ENCODE measurements around the gene GALNT16. TPM values are rescaled to one million over a fixed set of nuclear protein-coding genes. Genes with fewer than 3 reads are reported as not detected.

GALNT16 gene
- total and polyA plus RNA-seq, 2 of the 8 experiments (the other 6 are each of a cell fraction or from before 2014, with no cell fraction given) = 5.4 to 6.3 TPM

DNA sequence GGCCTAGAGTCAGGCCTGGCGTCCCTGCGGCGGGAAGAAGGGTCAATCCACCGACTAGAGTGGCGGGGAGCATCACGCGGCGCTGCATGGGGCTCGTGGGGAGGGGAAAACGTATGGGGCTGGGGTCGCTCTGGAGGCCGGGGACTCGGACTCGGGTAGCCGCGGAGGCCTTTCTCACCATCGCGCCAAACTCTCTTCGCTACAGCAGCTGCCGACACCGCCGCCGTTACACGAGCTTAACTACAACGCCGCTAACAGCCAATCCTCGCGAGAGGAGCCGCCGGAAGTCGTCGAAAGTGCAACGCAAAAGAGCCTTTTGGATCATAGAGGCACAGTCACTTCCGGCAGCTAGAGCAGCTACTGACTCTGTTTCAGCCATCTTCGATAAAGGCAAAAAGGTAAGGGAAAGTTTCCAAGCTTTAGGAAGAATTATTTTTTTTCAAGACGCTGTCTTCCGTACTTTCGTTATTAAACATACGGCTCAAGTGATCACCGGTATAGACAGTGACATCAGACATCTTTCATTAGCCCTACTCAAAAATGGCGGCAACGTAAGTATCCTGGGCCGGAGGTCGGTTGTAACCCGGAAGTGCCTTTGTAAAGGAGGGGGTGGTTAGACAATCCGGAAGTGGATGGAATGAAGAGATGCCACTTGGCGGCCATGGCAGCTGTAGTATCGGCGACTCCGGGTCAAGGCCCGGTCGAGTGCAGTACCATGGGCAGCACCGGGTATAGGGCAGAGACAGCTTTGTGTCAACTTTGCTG is 138.3 kb downstream of the GALNT16 start, which contains the start of the genes ERH and SLC39A9:
ERH (minus strand) TSS at position 247 of the 765 bp plus-strand sequence; CDS start at position 181, 66 bp downstream.
SLC39A9 (plus strand) TSS at position 640 of the 765 bp plus-strand sequence. CDS start 678 bp downstream, outside the sequence.
- no peaks in the 10 kb centered on the region for H3K9me3 ChIP-seq (ENCODE audit: insufficient read depth in 2 of 2, low read depth in 1 of 2, low read length in 1 of 2)
- H3K79me1 ChIP-seq (ENCODE audit: low read depth, low read length) = peaks cover 10% of the 10 kb centered on the region
- peak within 1 kb of the TSS; percentile 80 to 96 for H3K4me2 ChIP-seq (ENCODE audit: insufficient read depth in 1 of 2, low read depth in 2 of 2, low read length in 2 of 2)
- peak within 1 kb of the TSS; percentile 39 for H4K5ac ChIP-seq (ENCODE audit: insufficient read length, low read depth, low read length)
- FAIRE-seq (peak; percentile 82), DNase-seq (ENCODE audit: low read depth in 1 of 2, low spot score in 2 of 2) (peak; percentile 85 to 89)
- H3K27ac ChIP-seq (ENCODE audit: low read depth, low read length) = peak within 1 kb of the TSS; percentile 93
- peaks cover 5% of the 10 kb centered on the region for H3K23me2 ChIP-seq (ENCODE audit: low read depth, low read length)
- H3K36me3 ChIP-seq (ENCODE audit: control insufficient read depth in 2 of 4, insufficient read depth in 4 of 4, low read length in 3 of 4) = peaks cover 13 to 30% (median 24%) of the 10 kb centered on the region in 4 experiments
- H3K79me2 ChIP-seq (ENCODE audit: control insufficient read depth in 1 of 2, insufficient read depth in 2 of 2, low read length in 2 of 2) = peaks cover 26 to 89% of the 10 kb centered on the region in 2 experiments
- H2AK5ac ChIP-seq (ENCODE audit: low read depth, low read length) = no peak within 1 kb of the TSS
- peak within 1 kb of the TSS; percentile 83 for H3K56ac ChIP-seq (replicated peaks; ENCODE audit: insufficient read length, low read depth, low read length)
- peak within 1 kb of the TSS; percentile 98 for H4K8ac ChIP-seq (ENCODE audit: extremely low read depth, insufficient read depth, low read length)
- H4K20me1 ChIP-seq (replicated peaks in 1 of 2; ENCODE audit: control insufficient read depth in 1 of 2, insufficient read depth in 2 of 2, low read length in 2 of 2) = peaks cover 2 to 8% of the 10 kb centered on the region in 2 experiments
- H2AFZ ChIP-seq (ENCODE audit: low read length) = peak within 1 kb of the TSS; percentile 80; the same call in 1 of the 2 replicates
- peak within 1 kb of the TSS; percentile 24; the same call in 1 of the 2 replicates for H2BK20ac ChIP-seq (ENCODE audit: low read length)
- no peak within 1 kb of the TSS; the same call in 1 of the 2 replicates for H2BK12ac ChIP-seq (ENCODE audit: low read depth, low read length)
- H3K18ac ChIP-seq (ENCODE audit: extremely low read depth, low read length) = peak within 1 kb of the TSS; percentile 48
- ChIA-PET POLR2A (ENCODE audit: partially characterized antibody) (interaction anchor here (0.6 to 8.5 kb wide), 33 partner anchors 10 to 368 kb away, joined by 3 to 131 read pairs (median 4); partner anchors contain the start of genes EXD2, GALNT16, PLEKHD1 and SRSF5), CTCF (ENCODE audit: partially characterized antibody) (interaction anchor here (1.1 to 1.3 kb wide), 3 partner anchors 61 to 155 kb away, joined by 3 to 7 read pairs (median 3); no protein-coding TSS in a partner anchor)
- H3K4me3 ChIP-seq (ENCODE audit: extremely low read depth in 1 of 4, insufficient read depth in 2 of 4, low read depth in 3 of 4, low read length in 4 of 4) = peak within 1 kb of the TSS; percentile 83 to 98 (median 92)
- H3K9ac ChIP-seq (replicated peaks in 1 of 4; ENCODE audit: extremely low read depth in 1 of 4, low read depth in 3 of 4, low read length in 3 of 4) = peak within 1 kb of the TSS; percentile 95 to 98 (median 98)
- H3K4me1 ChIP-seq (replicated peaks in 1 of 4; ENCODE audit: control insufficient read depth in 3 of 4, insufficient read depth in 4 of 4, low read length in 3 of 4) = peaks cover 0 to 2% (median under 1%) of the 10 kb centered on the region in 4 experiments; a peak in 2 of 7 replicates
- no peak within 1 kb of the TSS for H2BK120ac ChIP-seq (replicated peaks; ENCODE audit: low read depth, low read length)
- no peak within 1 kb of the TSS for H3K14ac ChIP-seq (ENCODE audit: insufficient read length)
- peak within 1 kb of the TSS; percentile 87 for H4K91ac ChIP-seq (replicated peaks; ENCODE audit: insufficient read length, low read length)
- 1% methylated on average over 50 of the region's 53 CpGs; no CpG with 5 or more reads in 1 of the 2 experiments for WGBS, 2 experiments (ENCODE audit: extremely low coverage in 1 of 2, insufficient coverage in 1 of 2, insufficient read length in 1 of 2, insufficient replicate concordance in 2 of 2, low coverage in 1 of 2, low lambda C conversion rate in 2 of 2, missing lambda C conversion rate in 1 of 2)
- no peak within 1 kb of the TSS for H3K23ac ChIP-seq (ENCODE audit: insufficient read length)
- peak within 1 kb of the TSS; percentile 92 for H2BK5ac ChIP-seq (ENCODE audit: low read depth, low read length)
- no peak within 1 kb of the TSS for H2BK15ac ChIP-seq (ENCODE audit: low read length)
- no peaks in the 10 kb centered on the region for H3K27me3 ChIP-seq (replicated peaks in 1 of 4; ENCODE audit: control insufficient read depth in 3 of 4, extremely low read depth in 1 of 4, insufficient read depth in 3 of 4, low read length in 3 of 4)
- peak within 1 kb of the TSS; percentile 88 for H3K4ac ChIP-seq (replicated peaks; ENCODE audit: insufficient read length, low read depth, low read length)
- no peak for TF ChIP-seq NANOG (IDR thresholded peaks at IDR 0.05; ENCODE audit: insufficient read depth, low read depth, low read length, poor library complexity, severe bottlenecking)
- TF ChIP-seq BRCA1 (IDR thresholded peaks at IDR 0.05; ENCODE audit: low read depth, low read length) = peak; percentile 70
- TF ChIP-seq RXRA (IDR thresholded peaks at IDR 0.05; ENCODE audit: insufficient read depth, low read depth, low read length) = no peak
- 0 out of 3 replicates have a peak, but pooled peaks of 1 of the 2 experiments have one; percentile 4 for TF ChIP-seq EP300 (IDR thresholded peaks at IDR 0.05; ENCODE audit: borderline replicate concordance in 1 of 2, low read depth in 2 of 2, low read length in 2 of 2)
- peak; percentile 97 for TF ChIP-seq SAP30 (IDR thresholded peaks at IDR 0.05; ENCODE audit: insufficient read depth, insufficient replicate concordance, low read length)
- TF ChIP-seq, protein P1, sequence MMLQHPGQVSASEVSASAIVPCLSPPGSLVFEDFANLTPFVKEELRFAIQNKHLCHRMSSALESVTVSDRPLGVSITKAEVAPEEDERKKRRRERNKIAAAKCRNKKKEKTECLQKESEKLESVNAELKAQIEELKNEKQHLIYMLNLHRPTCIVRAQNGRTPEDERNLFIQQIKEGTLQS (IDR thresholded peaks at IDR 0.05; ENCODE audit: insufficient read depth, low read depth, low read length) = no peak
- TF ChIP-seq FOSL1 (IDR thresholded peaks at IDR 0.05; ENCODE audit: insufficient read depth, low read depth, low read length) = 0 out of 2 replicates have a peak, but pooled peaks have one; percentile 23

Data from H1 (cell line).